GM21367 (cell line): ENCODE results near the gene AK8.

Experiments
- ATAC-seq: cut with Tn5 transposase; IDR thresholded peaks from one replicate; pipeline ENCODE4 v1.9.1; 2021; ENCODE audit not compliant: unreplicated experiment

AK8 gene

GRCh38 chr9:132877824-132878694 lies at the start of gene AK8:
Gene AK8, minus strand, starts transcription at chr9:132878284. Its CDS starts 29 bp downstream, at chr9:132878255.
- peak; percentile 64 for ATAC-seq

- ATAC-seq: no peak
These were observed 49.6 kb upstream of the AK8 start for GRCh38 chr9:132927704-132928103.

GRCh38 chr9:132923346-132923902 lies 45.3 kb upstream of the AK8 start:
- no peak for ATAC-seq

GRCh38 chr9:132919614-132920268 lies 41.7 kb upstream of the AK8 start:
- no peak for ATAC-seq

- ATAC-seq: no peak
These were observed 36.8 kb upstream of the AK8 start for GRCh38 chr9:132914924-132915323.

GRCh38 chr9:132912131-132912530 lies 34.0 kb upstream of the AK8 start:
- ATAC-seq: no peak

GRCh38 chr9:132910376-132910775 lies 32.3 kb upstream of the AK8 start:
- no peak for ATAC-seq

GRCh38 chr9:132909311-132909710 lies 31.2 kb upstream of the AK8 start:
- ATAC-seq: no peak

GRCh38 chr9:132908635-132909034 lies 30.6 kb upstream of the AK8 start:
- no peak for ATAC-seq

- no peak for ATAC-seq
These were observed 27.6 kb upstream of the AK8 start for GRCh38 chr9:132905726-132906125.

- no peak for ATAC-seq
These were observed 25.7 kb upstream of the AK8 start for GRCh38 chr9:132903574-132904492.

GRCh38 chr9:132901858-132902831 lies 24.1 kb upstream of the AK8 start:
- ATAC-seq: no peak

GRCh38 chr9:132898051-132898450 lies 20.0 kb upstream of the AK8 start:
- ATAC-seq: no peak

- ATAC-seq: no peak
These were observed 18.8 kb upstream of the AK8 start for GRCh38 chr9:132896906-132897305.

GRCh38 chr9:132896264-132896663 lies 18.2 kb upstream of the AK8 start:
- ATAC-seq: no peak

GRCh38 chr9:132894862-132895835 lies 17.1 kb upstream of the AK8 start:
- no peak for ATAC-seq

GRCh38 chr9:132894346-132894745 lies 16.3 kb upstream of the AK8 start:
- no peak for ATAC-seq

GRCh38 chr9:132892400-132892799 lies 14.3 kb upstream of the AK8 start:
- no peak for ATAC-seq

- ATAC-seq: no peak
These were observed 10.1 kb upstream of the AK8 start for GRCh38 chr9:132888151-132888550.
